ENCODE data around the gene MYBPH. TPM values are rescaled to one million over a fixed set of nuclear protein-coding genes. Genes with fewer than 3 reads are reported as not detected.
A peak's percentile ranks its signal among the peaks of the same experiment; 100 is the strongest.

Gene MYBPH
- total RNA-seq, 6 experiments from 2014 or later = not detected

DNA sequence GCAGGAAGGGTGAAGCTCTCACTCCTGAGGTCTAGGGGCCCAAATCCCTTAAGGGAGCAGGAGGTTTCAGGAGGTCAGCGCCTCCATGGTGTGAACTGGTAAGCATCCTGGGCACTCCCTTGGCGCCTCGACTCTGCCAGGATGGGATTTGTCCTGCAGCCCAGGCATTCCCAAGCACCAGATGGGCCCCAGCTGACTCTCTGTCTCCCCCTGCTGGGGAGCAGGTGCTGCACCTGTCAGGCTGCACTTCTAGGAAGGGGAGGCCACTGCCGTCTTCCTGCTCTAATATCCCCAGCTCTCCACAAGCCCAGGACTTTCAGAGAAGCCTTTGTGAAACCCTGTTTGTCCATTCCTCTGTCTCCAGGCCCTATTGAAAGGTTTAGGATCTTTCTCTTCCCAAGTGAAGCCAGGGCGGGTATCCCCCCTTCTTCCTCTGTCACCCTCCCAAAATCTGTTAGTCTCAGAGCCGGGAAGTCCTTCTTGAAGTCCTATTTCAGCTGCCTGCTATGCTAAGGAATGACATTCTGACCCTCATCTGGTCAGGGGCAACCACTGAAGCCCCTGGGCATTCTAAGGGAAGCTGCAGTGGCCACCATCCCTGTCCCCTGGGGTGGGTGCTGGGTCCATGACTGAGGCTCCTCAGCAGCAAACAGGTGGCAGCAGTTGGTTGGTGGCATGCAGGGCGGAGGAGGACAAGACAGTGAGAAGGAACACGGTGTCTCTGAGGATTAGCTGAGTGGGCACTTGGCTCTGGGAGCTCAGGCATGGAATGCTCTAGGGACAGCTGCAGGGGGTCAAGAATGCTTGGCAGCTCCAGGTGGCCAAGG, 3.2 kb downstream of the MYBPH start:
- Mint-ChIP-seq H3K27ac (no peak overlapping the region), H3K4me1 (ENCODE audit: low read depth) (peaks cover 25% of the 10 kb centered on the region), H3K4me3 (no peak overlapping the region), H3K27me3 (ENCODE audit: insufficient read depth) (no peaks in the 10 kb centered on the region; the same call in 1 of the 2 replicates), H3K36me3 (ENCODE audit: low read depth) (no peaks in the 10 kb centered on the region), H3K9me3 (no peaks in the 10 kb centered on the region)
- peak; percentile 50 for DNase-seq
- TF ChIP-seq, protein P1, sequence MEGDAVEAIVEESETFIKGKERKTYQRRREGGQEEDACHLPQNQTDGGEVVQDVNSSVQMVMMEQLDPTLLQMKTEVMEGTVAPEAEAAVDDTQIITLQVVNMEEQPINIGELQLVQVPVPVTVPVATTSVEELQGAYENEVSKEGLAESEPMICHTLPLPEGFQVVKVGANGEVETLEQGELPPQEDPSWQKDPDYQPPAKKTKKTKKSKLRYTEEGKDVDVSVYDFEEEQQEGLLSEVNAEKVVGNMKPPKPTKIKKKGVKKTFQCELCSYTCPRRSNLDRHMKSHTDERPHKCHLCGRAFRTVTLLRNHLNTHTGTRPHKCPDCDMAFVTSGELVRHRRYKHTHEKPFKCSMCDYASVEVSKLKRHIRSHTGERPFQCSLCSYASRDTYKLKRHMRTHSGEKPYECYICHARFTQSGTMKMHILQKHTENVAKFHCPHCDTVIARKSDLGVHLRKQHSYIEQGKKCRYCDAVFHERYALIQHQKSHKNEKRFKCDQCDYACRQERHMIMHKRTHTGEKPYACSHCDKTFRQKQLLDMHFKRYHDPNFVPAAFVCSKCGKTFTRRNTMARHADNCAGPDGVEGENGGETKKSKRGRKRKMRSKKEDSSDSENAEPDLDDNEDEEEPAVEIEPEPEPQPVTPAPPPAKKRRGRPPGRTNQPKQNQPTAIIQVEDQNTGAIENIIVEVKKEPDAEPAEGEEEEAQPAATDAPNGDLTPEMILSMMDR (IDR thresholded peaks at IDR 0.05) = peak; percentile 96

DNA sequence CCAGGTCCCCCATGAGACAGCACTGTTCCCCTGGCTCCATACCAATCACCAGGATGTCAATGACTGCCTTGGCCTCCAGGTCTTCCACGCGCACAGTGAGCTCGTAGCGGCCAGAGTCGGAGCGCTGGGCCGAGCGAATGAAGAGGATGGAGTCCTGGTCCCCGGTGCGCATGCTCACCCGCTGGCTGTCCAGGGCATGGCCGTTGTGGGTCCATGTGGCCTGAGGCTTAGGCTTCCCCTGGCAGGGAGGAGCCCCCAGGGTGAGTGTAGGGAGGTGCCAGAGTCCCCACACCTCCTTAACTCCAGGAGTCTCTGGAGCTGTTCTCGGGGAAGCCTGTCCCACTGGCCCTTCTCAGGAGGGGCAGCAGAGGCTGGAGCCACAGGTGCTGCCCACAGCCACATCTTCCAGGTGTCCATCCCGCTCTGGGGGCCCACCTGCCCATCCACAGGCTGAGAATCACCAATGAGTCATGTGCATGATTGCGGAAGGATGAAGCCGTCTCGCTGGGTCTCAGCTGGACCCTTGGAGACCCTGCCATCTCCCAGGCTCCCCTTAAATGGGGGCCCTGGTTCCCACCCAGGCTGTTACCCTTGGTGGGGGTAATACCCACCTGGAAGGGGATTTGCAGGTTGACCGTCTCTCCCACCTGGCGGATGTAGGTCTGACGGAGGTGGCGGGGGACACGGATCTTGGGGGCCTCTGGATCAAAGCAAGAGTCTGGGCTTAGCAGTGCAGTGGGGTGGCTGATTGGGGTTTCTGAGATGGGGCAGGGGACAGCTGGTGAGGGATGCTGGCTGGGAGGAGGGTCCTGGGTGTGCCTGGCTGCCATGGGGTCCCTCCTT, 4.1 kb downstream of the MYBPH start:
- Mint-ChIP-seq H3K27ac (no peak overlapping the region), H3K9me3 (no peaks in the 10 kb centered on the region)

DNA sequence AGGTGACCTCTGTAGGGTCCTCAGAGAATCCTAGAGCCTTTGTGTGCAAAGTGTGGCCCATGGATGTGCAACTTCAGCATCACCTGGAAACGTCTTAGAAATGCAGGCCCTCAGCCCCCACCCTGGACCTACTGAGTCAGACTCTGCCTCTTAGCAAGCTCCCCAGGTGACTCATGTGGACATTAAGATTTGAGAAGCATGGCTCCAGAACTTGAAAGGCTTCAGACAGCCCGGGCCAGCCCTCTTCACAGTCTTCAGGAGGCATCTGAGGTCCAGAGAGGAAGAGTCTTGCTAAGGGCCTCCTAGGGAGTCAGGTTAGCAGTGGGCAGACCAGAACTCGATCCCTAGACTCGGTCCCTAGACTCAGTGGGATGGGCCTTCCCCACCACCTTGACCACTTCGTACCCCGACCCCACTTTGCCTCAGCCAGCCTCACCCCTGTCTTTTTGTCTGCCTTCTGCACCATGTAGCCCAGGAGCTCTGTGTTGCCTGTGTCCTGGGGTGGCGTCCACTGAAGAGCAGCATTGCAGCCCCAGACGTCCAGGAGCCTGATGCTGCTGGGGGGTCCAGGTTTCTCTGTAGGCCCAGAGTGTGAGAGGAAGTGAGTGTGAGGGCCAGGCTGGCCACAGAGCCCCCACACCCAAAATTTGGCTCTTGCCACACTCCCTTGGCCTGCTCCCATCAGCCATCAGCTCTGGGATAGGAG, 4.8 kb downstream of the MYBPH start:
- DNase-seq = no peak
- TF ChIP-seq, protein P1 (IDR thresholded peaks at IDR 0.05) = no peak
- Mint-ChIP-seq H3K4me3 (no peak overlapping the region), H3K9me3 (no peaks in the 10 kb centered on the region), H3K36me3 (ENCODE audit: low read depth) (no peaks in the 10 kb centered on the region), H3K27ac (no peak overlapping the region), H3K27me3 (ENCODE audit: insufficient read depth) (peaks cover 2% of the 10 kb centered on the region), H3K4me1 (ENCODE audit: low read depth) (peaks cover 9% of the 10 kb centered on the region)

More for the DNA sequence above, 4.1 kb downstream of the MYBPH start:
- H3K4me1 Mint-ChIP-seq (ENCODE audit: low read depth) = peaks cover 17% of the 10 kb centered on the region
- H3K27me3 Mint-ChIP-seq (ENCODE audit: insufficient read depth) = peaks cover 2% of the 10 kb centered on the region
- DNase-seq = no peak
- no peak overlapping the region for H3K4me3 Mint-ChIP-seq
- H3K36me3 Mint-ChIP-seq (ENCODE audit: low read depth) = no peaks in the 10 kb centered on the region
- TF ChIP-seq, protein P1 (IDR thresholded peaks at IDR 0.05) = no peak

DNA sequence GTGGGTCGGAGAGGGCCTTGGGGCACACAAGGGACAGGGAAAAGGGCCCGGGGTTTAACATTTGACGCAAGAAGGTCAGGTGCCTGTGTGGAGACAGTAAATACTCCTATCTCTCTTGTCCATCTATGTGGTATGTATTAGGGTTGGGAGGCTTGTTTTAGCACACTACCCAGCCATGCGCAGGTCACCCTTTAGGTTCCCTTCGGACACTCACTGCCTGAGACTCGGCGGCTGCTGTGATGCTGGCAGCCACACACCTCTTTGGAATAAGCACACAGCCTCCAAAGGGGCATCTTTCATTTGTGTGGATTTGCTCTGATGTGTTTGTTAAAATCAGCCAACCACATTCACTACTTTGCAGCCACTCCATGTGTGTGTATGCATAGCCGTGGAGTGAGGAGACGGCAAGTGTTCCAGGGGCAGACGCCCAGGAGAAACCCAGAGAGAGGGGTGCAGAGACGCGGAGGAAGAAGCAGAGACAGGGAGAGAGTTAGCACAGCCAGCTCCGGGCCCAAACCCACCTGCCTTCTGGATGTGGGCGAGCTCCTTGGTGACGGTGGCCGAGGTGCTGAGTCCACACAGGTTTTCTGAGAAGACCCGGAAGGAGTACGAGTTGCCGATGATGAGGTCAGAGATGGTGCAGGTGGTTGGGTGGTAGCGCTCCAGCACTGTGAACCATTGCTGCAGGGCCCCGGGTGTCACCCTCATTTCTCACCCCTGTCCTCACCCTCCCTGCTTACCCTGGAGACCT, 5.7 kb downstream of the MYBPH start:
- H3K27me3 Mint-ChIP-seq (ENCODE audit: insufficient read depth) = peaks cover 9% of the 10 kb centered on the region
- H3K36me3 Mint-ChIP-seq (ENCODE audit: low read depth) = no peaks in the 10 kb centered on the region
- H3K4me1 Mint-ChIP-seq (ENCODE audit: low read depth) = peaks cover 6% of the 10 kb centered on the region; the same call in 1 of the 2 replicates
- TF ChIP-seq, protein P1 (IDR thresholded peaks at IDR 0.05) = no peak
- no peak for DNase-seq
- no peaks in the 10 kb centered on the region for H3K9me3 Mint-ChIP-seq
- H3K4me3 Mint-ChIP-seq = no peak overlapping the region
- no peak overlapping the region for H3K27ac Mint-ChIP-seq

DNA sequence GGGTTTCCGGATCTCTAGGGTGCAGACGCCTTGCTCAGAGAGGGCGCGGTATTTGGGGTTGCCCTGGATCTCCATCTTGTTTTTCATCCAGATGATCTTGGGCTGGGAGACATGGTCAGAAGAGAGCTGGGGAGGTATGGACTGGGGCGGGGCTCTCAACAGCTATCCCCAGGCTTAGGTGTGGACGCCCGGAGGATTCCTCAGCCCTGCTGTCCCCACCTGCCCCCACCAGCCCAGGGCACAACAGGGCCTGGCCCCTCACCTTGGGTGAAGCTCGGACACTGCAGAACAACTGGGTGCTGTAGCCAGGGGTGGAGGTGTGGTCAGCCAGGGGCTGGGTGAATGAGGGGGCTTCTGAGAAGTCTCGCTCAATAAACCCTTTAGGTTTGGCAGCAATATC, 6.6 kb downstream of the MYBPH start:
- Mint-ChIP-seq H3K27me3 (ENCODE audit: insufficient read depth) (peaks cover 9% of the 10 kb centered on the region), H3K36me3 (ENCODE audit: low read depth) (no peaks in the 10 kb centered on the region), H3K4me3 (no peak overlapping the region), H3K9me3 (no peaks in the 10 kb centered on the region), H3K27ac (no peak overlapping the region), H3K4me1 (ENCODE audit: low read depth) (peaks cover 4% of the 10 kb centered on the region; the same call in 1 of the 2 replicates)
- TF ChIP-seq, protein P1 (IDR thresholded peaks at IDR 0.05) = no peak
- DNase-seq = no peak
